GM19240 (cell line): ENCODE measurements around the gene MRGPRE.

Source experiments
- DNase-seq: peaks from one replicate; pipeline ENCODE4 v3.0.0; 2011; ENCODE audit warnings: low spot score; ENCODE audit not compliant: insufficient read length

MRGPRE gene

DNA sequence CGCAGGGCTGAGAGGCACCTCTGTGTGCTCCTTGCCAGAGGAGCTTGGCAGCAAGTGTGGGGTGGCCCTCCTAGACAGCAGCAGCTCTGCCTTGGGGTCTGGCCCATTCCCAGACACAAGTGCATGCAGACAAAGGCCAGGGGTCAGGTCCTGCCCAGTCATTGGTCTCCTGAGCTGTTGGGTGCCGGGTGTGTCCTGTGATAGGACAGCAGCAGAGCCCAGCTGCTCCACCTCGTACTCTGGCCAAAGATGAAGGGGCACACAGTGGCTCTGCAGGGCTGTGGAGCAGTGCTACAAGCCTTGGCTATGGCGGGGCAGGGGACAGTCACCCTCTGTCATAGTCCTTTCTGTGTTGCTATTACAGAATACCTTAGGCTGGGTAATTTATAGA lies 49.8 kb downstream of the MRGPRE start:
- DNase-seq: no peak

DNA sequence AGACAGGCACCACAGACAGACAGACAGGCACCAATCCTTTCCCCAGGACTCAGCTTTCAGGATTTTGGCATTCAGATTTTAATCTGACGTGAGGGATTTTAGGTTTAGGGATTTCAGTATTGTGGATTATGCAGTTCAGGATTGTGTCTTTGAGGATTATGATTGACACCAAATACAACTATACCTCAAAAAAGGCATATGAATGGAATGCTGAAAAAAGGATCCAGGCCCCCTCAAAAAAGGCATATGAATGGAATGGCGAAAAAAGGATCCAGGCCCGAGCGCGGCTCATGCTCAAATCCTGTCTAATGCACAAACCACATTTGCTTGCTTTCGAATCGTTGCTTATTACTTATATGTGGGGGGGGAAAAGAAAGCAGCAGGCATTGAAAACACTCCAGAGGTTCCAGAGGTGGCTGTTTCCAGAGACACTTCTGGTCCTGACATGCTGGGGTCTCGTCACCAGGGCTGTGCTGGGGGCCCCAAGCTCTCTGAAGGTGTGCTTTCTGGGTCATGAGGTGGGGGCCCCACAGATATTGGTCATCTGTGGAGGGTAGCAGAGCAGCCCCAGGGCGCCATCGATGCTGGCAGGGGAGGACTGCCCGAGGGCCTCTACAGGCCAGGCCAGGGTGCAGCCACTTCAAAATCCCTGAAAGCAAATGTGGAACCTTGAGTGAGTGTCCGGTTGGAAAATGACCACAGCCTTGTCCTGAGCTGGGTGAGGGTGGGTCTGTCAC lies 50.3 kb downstream of the MRGPRE start:
- DNase-seq: no peak

DNA sequence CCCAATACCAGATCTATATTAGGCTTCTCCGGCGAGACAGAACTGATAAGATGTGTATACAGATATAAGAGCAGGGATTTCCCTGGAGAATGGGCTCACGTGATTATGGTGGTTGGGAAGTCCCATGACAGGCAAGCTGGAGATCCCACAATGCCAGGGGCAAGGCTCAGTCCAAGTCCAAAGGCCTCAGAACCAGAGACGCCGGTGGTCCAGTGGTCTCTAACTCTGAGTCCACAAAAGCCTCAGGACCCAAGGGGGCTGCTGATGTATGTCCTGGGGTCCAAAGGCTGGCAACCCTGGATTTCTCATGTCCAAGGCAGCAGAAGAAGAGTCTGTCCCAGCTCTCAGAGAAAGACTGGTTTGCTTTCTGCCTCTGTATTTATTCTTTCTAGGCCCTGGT lies 51.3 kb downstream of the MRGPRE start:
- DNase-seq: no peak

DNA sequence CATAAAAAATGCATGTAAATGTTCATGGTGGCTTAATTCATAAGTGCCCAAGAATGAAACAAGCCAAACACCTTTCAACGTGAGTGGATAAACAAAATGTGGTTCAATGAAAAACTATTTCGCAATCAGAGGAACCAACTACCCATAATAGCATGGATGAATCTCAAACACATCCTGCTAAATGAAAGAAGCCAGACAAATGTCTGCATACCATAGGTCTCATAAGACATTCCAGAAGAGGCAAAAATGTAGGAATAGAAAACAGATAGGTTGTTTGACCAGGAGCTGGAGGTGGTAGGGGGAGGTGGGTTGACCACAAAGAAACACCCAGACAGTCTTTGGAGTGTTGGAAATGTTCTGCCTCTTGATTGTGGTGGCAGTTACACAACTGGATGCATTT lies 53.9 kb downstream of the MRGPRE start:
- no peak for DNase-seq

DNA sequence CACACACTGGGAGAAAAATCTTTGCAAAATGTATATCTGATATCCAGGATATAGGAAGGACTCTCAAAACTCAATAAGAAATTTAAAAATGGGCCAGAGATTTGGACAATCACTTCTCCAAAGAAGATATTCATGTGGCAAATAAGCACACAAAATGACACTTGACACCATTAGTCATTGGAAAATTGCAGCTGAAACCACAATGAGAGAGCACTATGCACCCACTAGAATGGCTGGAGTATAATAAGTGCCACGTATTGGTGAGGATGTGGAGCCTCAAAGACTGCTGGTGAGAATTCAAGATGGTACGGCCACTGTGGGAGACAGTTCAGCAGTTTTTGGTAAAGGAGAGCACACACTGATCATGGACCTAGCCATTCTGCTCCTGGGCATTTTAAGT lies 54.3 kb downstream of the MRGPRE start:
- no peak for DNase-seq
